ENCODE results near the gene RNF149. TPM values are rescaled to one million over a fixed set of nuclear protein-coding genes. Genes with fewer than 3 reads are reported as not detected.
A peak's percentile ranks its signal among the peaks of the same experiment; 100 is the strongest.
"Not testable (repeated sequence)": the region's sequence is repeated elsewhere in the genome, so short reads cannot be mapped to it uniquely, and the experiment has no call there.

Gene RNF149
- total RNA-seq, 2 donors from 2014 or later, result 30.9 to 50.8 TPM

DNA sequence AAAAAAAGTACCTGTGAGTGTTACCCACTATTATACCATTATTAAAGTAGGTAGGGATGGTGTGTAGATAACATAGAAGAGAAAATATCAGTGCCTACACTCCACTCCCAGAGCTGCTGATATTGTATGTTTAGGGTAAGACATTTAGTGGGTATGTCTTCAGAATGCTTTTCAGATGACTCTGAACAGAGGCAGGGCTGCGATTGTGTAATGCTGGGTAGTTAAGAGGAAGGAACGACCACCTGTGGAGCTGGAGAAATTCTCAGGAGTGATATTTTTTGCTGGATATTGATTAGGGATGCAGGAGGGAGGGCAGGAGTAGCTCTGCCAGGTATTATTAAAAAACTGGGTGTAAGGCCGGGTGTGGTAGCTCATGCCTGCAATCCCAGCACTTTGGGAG, 53.0 kb downstream of the RNF149 start:
- H3K27me3 Mint-ChIP-seq (ENCODE audit: low read depth), result no peaks in the 10 kb centered on the region
- peaks cover 61% of the 10 kb centered on the region for H3K4me1 Mint-ChIP-seq (ENCODE audit: low read depth)
- H3K36me3 Mint-ChIP-seq (ENCODE audit: insufficient read depth in 2 of 2), result peaks cover 6 to 26% of the 10 kb centered on the region in 2 donors
- peak overlapping the region; percentile 36 to 50 for H3K4me3 Mint-ChIP-seq
- H3K9me3 Mint-ChIP-seq, result no peaks in the 10 kb centered on the region
- H3K27ac Mint-ChIP-seq, result peak overlapping the region; percentile 50
- ATAC-seq (replicated peaks in 1 of 2), result no peak
- DNase-seq, result no peak

DNA sequence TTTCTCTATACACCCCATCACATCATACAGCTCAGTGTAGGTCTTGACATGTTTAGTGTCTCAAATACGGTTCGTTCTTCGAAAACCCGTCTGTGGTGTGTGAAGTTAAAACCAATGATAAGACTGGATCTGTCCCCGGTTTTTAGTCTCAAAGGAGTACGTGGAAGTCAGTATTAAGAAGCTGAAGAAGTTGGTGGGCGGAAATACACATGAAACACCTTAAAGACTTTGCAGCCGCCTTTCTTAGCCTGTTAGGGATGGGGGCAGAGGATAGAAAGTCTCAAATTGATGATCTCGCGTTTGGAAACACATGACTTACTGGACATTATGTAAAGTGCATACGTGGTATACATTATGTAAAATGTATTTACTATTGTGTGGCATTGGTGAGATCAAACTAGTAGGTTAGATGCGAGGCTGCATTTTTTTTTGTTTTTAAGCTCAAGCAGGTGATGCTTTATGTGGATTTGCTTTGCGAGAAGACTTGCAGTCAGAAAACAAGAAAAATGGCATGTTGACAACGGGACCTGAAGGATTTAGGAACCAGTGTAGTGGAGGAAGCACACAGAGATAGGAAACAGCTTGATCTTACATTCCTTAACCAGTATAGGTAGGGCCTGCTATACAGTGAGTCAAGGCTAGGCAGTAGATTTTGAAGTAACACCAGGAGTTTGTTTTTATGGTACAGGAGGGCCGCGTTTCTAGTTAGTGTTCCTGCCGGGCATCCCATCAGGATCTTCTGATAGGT, 54.6 kb downstream of the RNF149 start:
- no peak for ATAC-seq (replicated peaks in 1 of 2)
- peak overlapping the region; percentile 92 for H3K27ac Mint-ChIP-seq
- peak overlapping the region; percentile 94 to 100 for H3K4me3 Mint-ChIP-seq
- DNase-seq, result no peak
- no peaks in the 10 kb centered on the region for H3K27me3 Mint-ChIP-seq (ENCODE audit: low read depth)
- H3K4me1 Mint-ChIP-seq (ENCODE audit: low read depth), result peaks cover 61% of the 10 kb centered on the region
- no peaks in the 10 kb centered on the region for H3K9me3 Mint-ChIP-seq
- H3K36me3 Mint-ChIP-seq (ENCODE audit: insufficient read depth in 2 of 2), result peaks cover 4 to 21% of the 10 kb centered on the region in 2 donors

DNA sequence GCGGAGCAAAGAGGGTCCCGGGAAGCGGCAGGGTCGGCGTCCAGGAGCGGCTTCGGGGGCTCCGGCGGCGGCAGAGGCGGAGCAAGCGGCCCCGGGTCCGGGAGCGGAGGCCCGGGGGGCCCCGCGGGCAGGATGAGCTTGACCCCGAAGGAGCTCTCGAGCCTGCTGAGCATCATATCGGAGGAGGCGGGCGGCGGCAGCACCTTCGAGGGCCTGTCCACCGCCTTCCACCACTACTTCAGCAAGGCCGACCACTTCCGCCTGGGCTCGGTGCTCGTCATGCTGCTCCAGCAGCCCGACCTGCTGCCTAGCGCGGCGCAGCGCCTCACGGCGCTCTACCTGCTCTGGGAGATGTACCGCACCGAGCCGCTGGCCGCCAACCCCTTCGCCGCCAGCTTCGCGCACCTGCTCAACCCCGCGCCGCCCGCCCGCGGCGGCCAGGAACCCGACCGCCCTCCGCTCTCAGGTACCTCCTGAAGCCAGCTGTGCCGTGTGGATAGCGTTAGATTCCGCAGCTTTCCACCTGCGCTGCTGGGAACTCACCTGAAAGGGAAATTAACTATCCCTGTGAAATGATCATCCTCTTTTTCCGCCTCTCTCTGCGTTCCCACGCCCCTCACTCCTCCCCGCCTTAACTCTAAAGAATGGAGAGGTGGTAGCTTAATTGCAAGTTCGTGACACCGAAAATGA, 55.3 kb downstream of the RNF149 start:
- Mint-ChIP-seq H3K4me1 (ENCODE audit: low read depth) (peaks cover 61% of the 10 kb centered on the region), H3K27ac (peak overlapping the region; percentile 92)
- peak; percentile 82 to 83 for ATAC-seq (replicated peaks in 1 of 2)

DNA sequence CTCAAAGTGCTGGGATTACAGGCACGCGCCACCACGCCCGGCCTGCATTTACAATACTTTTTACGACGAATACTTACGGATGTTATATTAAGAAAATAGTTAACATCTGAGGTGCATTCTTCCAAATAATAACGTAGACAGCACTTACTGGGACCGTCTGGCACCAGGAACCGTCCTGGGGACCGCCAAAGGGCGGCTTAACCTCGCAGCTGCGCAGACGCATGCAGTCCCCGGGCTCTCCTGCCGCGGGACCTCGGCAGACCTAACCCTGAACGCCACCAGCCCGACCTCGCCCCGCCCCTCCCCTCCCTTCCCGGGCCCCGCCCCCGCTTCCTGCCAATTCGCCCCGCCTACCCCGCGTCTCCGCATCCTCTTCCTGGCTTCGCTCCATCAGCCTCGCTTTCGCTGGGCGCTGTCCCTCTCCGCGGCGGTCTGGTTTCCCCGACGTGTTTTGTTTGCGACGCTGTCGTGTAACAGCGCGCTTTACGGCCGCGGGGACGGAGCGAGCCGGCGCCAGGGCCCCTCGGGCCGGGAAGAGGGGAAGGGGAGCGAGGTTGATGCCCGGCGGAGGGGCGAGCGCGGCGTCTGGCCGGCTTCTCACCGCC, 56.0 kb downstream of the RNF149 start, which contains the start of gene CNOT11:
Gene CNOT11, plus strand, starts transcription at position 479 of the 605 bp plus-strand sequence. Its CDS starts 79 bp downstream, at position 558.
- peak within 1 kb of the TSS; percentile 92 for H3K27ac Mint-ChIP-seq
- DNase-seq (peak; percentile 98 to 99), ATAC-seq (replicated peaks in 1 of 2) (peak; percentile 88)
- no peaks in the 10 kb centered on the region for H3K9me3 Mint-ChIP-seq
- H3K36me3 Mint-ChIP-seq (ENCODE audit: insufficient read depth in 2 of 2), result peaks cover 4 to 15% of the 10 kb centered on the region in 2 donors
- peaks cover 56% of the 10 kb centered on the region for H3K4me1 Mint-ChIP-seq (ENCODE audit: low read depth)
- no peaks in the 10 kb centered on the region for H3K27me3 Mint-ChIP-seq (ENCODE audit: low read depth)
- H3K4me3 Mint-ChIP-seq, result peak within 1 kb of the TSS; percentile 94 to 100

More for the DNA sequence above, 55.3 kb downstream of the RNF149 start:
- peaks cover 4 to 15% of the 10 kb centered on the region in 2 donors for H3K36me3 Mint-ChIP-seq (ENCODE audit: insufficient read depth in 2 of 2)
- H3K27me3 Mint-ChIP-seq (ENCODE audit: low read depth), result no peaks in the 10 kb centered on the region
- peak overlapping the region; percentile 94 to 100 for H3K4me3 Mint-ChIP-seq
- H3K9me3 Mint-ChIP-seq, result no peaks in the 10 kb centered on the region
- peak; percentile 81 to 85 for DNase-seq

DNA sequence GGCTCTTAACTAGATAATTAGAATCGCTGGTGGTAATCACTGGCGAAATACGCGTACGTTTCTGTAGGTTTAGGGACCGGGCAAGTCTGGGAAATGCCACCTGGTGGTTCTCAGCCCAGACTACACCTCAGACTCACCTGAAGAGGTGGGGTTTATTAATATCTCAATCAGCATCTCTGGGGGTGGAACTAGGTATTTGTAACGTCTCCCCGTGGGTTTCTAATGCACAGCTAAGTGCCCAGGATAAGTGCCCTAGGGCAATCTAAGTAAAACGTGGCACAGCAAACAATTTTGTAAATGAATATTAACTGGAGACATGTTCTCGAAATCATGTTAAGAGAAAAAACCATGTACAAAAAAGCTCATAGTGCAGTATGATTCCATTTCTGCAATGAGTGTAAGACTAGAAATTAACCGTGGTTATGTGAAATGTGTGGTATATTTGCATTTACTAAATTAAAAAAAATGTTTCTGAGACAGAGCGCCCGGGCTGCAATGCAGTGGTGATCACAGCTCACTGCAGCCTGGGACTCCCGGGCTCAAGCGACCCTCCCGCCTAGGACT, 56.6 kb downstream of the RNF149 start:
- Mint-ChIP-seq H3K4me1 (ENCODE audit: low read depth) (peaks cover 50% of the 10 kb centered on the region), H3K27me3 (ENCODE audit: low read depth) (no peaks in the 10 kb centered on the region), H3K27ac (peak overlapping the region; percentile 89), H3K4me3 (peak overlapping the region; percentile 94 to 100), H3K36me3 (ENCODE audit: insufficient read depth in 2 of 2) (peaks cover 4 to 15% of the 10 kb centered on the region in 2 donors), H3K9me3 (no peaks in the 10 kb centered on the region)
- ATAC-seq (replicated peaks in 1 of 2) (peak; percentile 54), DNase-seq (peak in 1 of 2 donors; percentile 10)

DNA sequence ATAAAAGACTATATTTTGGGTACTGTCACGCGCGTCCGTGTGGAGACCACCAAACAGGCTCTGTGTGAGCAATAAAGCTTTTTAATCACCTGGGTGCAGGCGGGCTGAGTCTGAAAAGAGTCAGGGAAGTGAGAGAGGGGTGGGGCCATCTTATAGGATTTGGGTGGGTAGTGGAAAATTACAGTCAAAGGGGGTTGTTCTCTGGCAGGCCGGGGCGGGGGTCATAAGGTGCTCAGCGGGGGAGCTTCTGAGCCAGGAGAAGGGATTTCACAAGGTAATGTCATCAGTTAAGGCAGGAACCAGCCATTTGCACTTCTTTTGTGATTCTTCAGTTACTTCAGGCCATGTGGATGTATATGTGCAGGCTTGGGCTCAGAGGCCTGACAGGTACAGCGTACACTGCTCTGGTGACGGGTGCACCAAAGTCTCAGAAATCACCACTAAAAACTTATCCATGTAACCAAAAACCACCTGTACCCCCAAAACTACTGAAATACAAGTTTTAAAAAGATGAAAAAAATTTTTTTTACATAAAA, 57.2 kb downstream of the RNF149 start:
- not testable (repeated sequence) for DNase-seq; ATAC-seq (replicated peaks in 1 of 2); H3K36me3 Mint-ChIP-seq (ENCODE audit: insufficient read depth in 2 of 2); H3K9me3 Mint-ChIP-seq; H3K27ac Mint-ChIP-seq; H3K27me3 Mint-ChIP-seq (ENCODE audit: low read depth)
- Mint-ChIP-seq H3K4me1 (ENCODE audit: low read depth) (peaks cover 44% of the 10 kb centered on the region), H3K4me3 (peak overlapping the region; percentile 22 to 48)

DNA sequence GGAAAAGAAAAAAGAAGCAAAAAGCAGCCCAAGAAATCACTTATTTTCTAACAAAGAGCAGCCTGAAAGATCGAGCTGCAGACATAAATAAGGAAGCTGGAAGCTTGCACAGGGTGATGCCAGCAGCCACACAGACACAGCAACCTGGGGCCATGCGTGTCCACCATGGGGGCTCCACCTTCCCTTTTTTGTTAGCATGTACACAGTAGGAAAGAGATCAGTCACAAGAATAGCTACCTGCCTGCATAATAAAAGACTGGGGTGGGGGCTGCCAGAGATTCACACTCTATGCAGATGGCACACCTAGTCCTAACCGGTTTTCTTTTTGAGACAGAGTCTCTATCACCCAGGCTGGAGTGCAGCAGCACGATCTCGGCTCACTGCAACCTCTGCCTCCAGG, 58.7 kb downstream of the RNF149 start:
- Mint-ChIP-seq H3K27me3 (ENCODE audit: low read depth) (no peaks in the 10 kb centered on the region), H3K4me3 (no peak overlapping the region), H3K36me3 (ENCODE audit: insufficient read depth in 2 of 2) (peaks cover 4 to 5% of the 10 kb centered on the region in 2 donors), H3K9me3 (no peaks in the 10 kb centered on the region), H3K4me1 (ENCODE audit: low read depth) (peaks cover 29% of the 10 kb centered on the region), H3K27ac (no peak overlapping the region)
- ATAC-seq (replicated peaks in 1 of 2) (no peak), DNase-seq (no peak)

DNA sequence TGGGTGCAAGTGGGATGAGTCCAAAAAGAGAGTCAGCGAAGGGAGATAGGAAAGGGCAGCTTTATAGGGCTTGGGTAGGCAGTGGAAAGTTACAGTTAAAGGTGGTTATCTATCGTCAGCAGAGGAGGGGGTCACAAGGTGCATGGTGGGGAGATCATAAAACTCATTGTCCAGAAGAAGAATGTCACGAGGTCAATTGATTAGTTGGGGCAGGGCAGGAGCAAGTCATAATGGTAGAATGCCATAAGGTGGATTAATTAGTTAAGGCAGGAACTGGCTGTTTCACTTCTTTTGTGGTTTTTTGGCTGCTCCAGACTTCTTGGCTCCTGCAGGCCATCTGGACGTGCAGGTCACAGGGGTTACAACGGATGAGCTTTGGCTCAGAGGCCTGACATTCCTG, 59.7 kb downstream of the RNF149 start:
- not testable (repeated sequence) for DNase-seq; H3K4me3 Mint-ChIP-seq; H3K27me3 Mint-ChIP-seq (ENCODE audit: low read depth); H3K27ac Mint-ChIP-seq; ATAC-seq (replicated peaks in 1 of 2); H3K9me3 Mint-ChIP-seq; H3K36me3 Mint-ChIP-seq (ENCODE audit: insufficient read depth in 2 of 2)
- H3K4me1 Mint-ChIP-seq (ENCODE audit: low read depth), result peaks cover 18% of the 10 kb centered on the region

DNA sequence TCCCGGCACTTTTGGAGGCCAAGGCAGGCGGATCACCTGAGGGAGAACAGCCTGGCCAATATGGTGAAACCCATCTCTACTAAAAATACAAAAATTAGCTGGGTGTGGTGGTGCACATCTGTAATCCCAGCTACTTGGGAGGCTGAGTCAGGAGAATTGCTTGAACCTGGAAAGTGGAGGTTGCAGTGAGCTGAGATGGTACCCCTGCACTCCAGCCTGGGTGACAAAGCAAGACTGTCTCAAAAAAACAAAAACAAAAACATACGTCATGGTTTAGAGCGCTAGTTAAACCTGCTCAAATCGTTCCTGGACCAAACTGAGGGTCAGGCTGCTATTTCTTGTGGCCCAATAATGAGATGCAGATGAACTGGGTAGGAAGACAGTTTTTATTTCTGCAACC, 63.0 kb downstream of the RNF149 start:
- not testable (repeated sequence) for H3K36me3 Mint-ChIP-seq (ENCODE audit: insufficient read depth in 2 of 2); DNase-seq; H3K9me3 Mint-ChIP-seq; H3K27me3 Mint-ChIP-seq (ENCODE audit: low read depth); ATAC-seq (replicated peaks in 1 of 2); H3K4me1 Mint-ChIP-seq (ENCODE audit: low read depth); H3K4me3 Mint-ChIP-seq; H3K27ac Mint-ChIP-seq

DNA sequence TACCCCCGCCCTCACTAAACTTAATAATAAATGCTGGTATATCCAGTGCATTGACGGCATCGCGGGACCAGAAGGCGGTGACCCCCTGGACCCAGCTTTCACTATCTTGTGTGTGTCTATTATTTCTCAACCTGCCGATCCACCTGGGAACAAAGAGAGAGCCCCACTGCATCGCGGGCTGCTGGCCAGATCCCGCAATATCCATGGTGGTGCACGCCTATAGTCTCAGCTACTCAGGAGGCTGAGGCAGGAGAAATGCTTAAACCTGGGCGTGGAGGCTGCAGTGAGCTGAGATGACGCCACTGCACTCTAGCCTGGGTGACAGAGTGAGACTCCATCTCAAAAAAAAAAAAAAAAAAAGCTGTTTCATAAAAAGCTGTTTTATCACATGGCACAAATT, 63.6 kb downstream of the RNF149 start:
- H3K36me3 Mint-ChIP-seq (ENCODE audit: insufficient read depth in 2 of 2); H3K4me3 Mint-ChIP-seq; H3K27me3 Mint-ChIP-seq (ENCODE audit: low read depth); H3K27ac Mint-ChIP-seq; ATAC-seq (replicated peaks in 1 of 2); DNase-seq; H3K9me3 Mint-ChIP-seq; H3K4me1 Mint-ChIP-seq (ENCODE audit: low read depth): not testable (repeated sequence)

DNA sequence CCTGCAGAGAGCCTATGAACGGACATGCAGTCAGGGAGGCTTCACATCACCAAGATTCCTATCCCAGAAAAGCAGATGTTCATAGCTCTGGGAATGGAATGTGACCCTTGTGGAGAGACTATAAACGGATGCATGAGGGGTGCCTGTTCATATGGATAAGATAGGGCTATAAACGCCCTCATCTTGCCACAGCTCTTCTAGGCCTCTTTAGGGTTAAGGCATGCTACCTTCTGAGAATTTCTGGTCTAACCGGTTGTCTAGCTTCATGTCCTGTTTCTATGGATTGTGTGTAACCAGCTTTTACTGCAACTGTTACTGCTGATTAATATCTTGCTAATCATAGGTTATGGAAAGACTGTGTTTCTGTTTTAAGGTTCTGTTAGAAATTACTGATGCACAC, 64.1 kb downstream of the RNF149 start:
- H3K36me3 Mint-ChIP-seq (ENCODE audit: insufficient read depth in 2 of 2), result not testable (repeated sequence)

DNA sequence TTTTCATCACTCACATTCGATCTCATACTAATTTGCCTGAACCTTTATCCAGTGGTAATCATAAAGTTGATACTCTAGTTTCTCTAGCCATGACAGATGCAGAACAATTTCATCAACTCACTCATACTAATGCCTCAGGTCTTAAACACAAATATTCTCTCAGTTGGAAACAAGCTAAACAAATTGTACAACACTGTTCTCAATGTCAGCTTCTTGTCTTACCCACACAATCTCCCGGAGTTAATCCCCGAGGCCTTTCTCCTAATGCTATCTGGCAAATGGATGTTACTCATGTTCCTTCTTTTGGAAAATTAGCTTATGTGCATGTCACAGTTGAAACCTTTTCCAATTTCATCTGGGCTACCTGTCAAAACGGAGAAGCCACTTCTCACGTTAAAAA, 67.3 kb downstream of the RNF149 start:
- no peaks in the 10 kb centered on the region for H3K27me3 Mint-ChIP-seq (ENCODE audit: low read depth)
- ATAC-seq (replicated peaks in 1 of 2) (no peak), DNase-seq (no peak)
- no peaks in the 10 kb centered on the region for H3K36me3 Mint-ChIP-seq (ENCODE audit: insufficient read depth in 2 of 2)
- H3K27ac Mint-ChIP-seq, result no peak overlapping the region
- H3K4me1 Mint-ChIP-seq (ENCODE audit: low read depth), result peaks cover 4% of the 10 kb centered on the region
- peaks cover 0 to under 1% of the 10 kb centered on the region in 2 donors for H3K9me3 Mint-ChIP-seq
- H3K4me3 Mint-ChIP-seq, result no peak overlapping the region

More for the DNA sequence above, 64.1 kb downstream of the RNF149 start:
- not testable (repeated sequence) for H3K27me3 Mint-ChIP-seq (ENCODE audit: low read depth); H3K27ac Mint-ChIP-seq; ATAC-seq (replicated peaks in 1 of 2); H3K4me3 Mint-ChIP-seq; H3K9me3 Mint-ChIP-seq; DNase-seq; H3K4me1 Mint-ChIP-seq (ENCODE audit: low read depth)

Data from activated T-cell treated with anti-CD3 and anti-CD28 coated beads, Interleukin-2, amount 50 U/mL, for 72 hours (primary cell).